ENCODE results near the gene SLC43A2. TPM values are rescaled to one million over a fixed set of nuclear protein-coding genes. Genes with fewer than 3 reads are reported as not detected.

SLC43A2 gene
- total and polyA plus RNA-seq, 2 of the 13 experiments (the other 11 are each of a cell fraction or from before 2014, with no cell fraction given), result 7.3 to 20.0 TPM

DNA sequence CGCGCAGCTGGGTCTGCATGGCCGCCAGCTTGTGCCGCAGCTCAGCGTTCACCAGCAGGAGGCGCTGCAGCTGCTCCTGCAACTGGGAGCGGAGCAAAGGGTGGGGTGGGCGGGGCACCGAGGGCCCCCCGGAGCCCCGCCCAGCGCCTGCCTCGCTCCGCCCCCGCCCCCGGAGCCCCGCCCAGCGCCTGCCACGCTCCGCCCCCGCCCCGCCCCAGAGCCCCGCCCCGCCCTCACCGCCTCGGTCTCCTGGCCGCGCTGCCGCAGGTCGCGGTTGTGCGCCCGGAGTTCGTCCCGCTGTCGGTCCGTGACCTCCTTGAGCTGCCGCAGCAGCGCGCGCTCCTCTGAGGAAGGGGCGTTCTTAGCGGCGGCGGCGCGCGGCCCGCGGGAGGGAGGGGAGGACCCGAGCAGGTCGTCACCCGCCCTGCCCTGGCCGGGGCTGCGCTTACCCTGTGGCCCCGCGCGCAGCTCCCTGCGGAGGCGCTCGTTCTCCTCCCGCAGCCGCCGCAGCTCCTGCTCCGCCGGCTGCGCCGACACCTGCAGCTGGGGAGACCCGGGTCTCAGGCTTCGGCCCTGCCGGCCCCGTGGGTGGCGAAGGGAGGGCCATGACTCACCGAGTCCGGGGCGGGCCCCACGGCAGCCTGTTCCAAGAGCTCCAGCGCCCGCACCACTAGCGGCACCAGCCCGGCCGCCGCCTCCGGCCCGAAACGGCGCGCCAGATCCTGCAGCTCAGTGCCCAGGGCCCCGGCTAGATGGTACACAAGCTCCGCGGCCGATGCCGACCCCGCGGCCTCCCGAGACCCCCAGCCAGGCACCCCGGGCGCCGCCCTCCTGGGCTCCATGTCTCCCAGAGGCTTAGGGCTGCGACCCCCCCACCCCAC is 20.6 kb upstream of the SLC43A2 start (continued):
- 0 out of 2 replicates have a peak, but pooled peaks have one; percentile 24 for TF ChIP-seq NFKBIZ (CRISPR knock-in tag; IDR thresholded peaks at IDR 0.05)
- peak; percentile 8; the same call in 1 of the 2 replicates for TF ChIP-seq POGK (CRISPR knock-in tag; conservative IDR thresholded peaks at IDR 0.05)
- TF ChIP-seq, protein P1, sequence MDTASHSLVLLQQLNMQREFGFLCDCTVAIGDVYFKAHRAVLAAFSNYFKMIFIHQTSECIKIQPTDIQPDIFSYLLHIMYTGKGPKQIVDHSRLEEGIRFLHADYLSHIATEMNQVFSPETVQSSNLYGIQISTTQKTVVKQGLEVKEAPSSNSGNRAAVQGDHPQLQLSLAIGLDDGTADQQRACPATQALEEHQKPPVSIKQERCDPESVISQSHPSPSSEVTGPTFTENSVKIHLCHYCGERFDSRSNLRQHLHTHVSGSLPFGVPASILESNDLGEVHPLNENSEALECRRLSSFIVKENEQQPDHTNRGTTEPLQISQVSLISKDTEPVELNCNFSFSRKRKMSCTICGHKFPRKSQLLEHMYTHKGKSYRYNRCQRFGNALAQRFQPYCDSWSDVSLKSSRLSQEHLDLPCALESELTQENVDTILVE (CRISPR knock-in tag; IDR thresholded peaks at IDR 0.05), result no peak
- 0 out of 2 replicates have a peak, but pooled peaks have one; percentile 47 for TF ChIP-seq DZIP1 (CRISPR knock-in tag; IDR thresholded peaks at IDR 0.05)
- no peak for TF ChIP-seq AKAP8 (CRISPR knock-in tag; IDR thresholded peaks at IDR 0.05)
- TF ChIP-seq ZNF329 (CRISPR knock-in tag; IDR thresholded peaks at IDR 0.05; ENCODE audit: low read depth), result no peak
- TF ChIP-seq HDAC2 (CRISPR knock-in tag; IDR thresholded peaks at IDR 0.05), result no peak; the same call in 1 of the 2 replicates
- no peak for TF ChIP-seq PBX3 (CRISPR knock-in tag; IDR thresholded peaks at IDR 0.05; ENCODE audit: borderline replicate concordance)
- TF ChIP-seq SETDB1 (CRISPR knock-in tag; IDR thresholded peaks at IDR 0.05; ENCODE audit: borderline replicate concordance), result no peak
- TF ChIP-seq PAWR (CRISPR knock-in tag; IDR thresholded peaks at IDR 0.05; ENCODE audit: borderline replicate concordance), result no peak
- TF ChIP-seq SIN3B (IDR thresholded peaks at IDR 0.05; ENCODE audit: low read length), result no peak
- TF ChIP-seq NFATC3 (CRISPR knock-in tag; IDR thresholded peaks at IDR 0.05), result no peak
- TF ChIP-seq, protein P2, sequence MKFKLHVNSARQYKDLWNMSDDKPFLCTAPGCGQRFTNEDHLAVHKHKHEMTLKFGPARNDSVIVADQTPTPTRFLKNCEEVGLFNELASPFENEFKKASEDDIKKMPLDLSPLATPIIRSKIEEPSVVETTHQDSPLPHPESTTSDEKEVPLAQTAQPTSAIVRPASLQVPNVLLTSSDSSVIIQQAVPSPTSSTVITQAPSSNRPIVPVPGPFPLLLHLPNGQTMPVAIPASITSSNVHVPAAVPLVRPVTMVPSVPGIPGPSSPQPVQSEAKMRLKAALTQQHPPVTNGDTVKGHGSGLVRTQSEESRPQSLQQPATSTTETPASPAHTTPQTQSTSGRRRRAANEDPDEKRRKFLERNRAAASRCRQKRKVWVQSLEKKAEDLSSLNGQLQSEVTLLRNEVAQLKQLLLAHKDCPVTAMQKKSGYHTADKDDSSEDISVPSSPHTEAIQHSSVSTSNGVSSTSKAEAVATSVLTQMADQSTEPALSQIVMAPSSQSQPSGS (CRISPR knock-in tag; IDR thresholded peaks at IDR 0.05), result no peak
- peak; percentile 91 for TF ChIP-seq ZNF543 (CRISPR knock-in tag; IDR thresholded peaks at IDR 0.05)
- TF ChIP-seq, protein P3, sequence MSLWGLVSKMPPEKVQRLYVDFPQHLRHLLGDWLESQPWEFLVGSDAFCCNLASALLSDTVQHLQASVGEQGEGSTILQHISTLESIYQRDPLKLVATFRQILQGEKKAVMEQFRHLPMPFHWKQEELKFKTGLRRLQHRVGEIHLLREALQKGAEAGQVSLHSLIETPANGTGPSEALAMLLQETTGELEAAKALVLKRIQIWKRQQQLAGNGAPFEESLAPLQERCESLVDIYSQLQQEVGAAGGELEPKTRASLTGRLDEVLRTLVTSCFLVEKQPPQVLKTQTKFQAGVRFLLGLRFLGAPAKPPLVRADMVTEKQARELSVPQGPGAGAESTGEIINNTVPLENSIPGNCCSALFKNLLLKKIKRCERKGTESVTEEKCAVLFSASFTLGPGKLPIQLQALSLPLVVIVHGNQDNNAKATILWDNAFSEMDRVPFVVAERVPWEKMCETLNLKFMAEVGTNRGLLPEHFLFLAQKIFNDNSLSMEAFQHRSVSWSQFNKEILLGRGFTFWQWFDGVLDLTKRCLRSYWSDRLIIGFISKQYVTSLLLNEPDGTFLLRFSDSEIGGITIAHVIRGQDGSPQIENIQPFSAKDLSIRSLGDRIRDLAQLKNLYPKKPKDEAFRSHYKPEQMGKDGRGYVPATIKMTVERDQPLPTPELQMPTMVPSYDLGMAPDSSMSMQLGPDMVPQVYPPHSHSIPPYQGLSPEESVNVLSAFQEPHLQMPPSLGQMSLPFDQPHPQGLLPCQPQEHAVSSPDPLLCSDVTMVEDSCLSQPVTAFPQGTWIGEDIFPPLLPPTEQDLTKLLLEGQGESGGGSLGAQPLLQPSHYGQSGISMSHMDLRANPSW (CRISPR knock-in tag; IDR thresholded peaks at IDR 0.05; ENCODE audit: borderline replicate concordance), result no peak
- TF ChIP-seq MXI1 (IDR thresholded peaks at IDR 0.05; ENCODE audit: borderline replicate concordance, low read depth, low read length), result peak; percentile 65; the same call in 1 of the 3 replicates

Measured in HepG2 (cell line).